ENCODE results near the gene GET4.
"Not testable (repeated sequence)": the region's sequence is repeated elsewhere in the genome, so short reads cannot be mapped to it uniquely, and the experiment has no call there.

Gene GET4

GRCh38 chr7:920351-921070, 44.2 kb downstream of the GET4 start:
- in situ Hi-C loops (cut with HindIII; ENCODE audit: low sequenced_read_pairs), result no loop called here
- no peak for TF ChIP-seq CTCF (IDR thresholded peaks at IDR 0.05; ENCODE audit: low read depth, low read length, missing control alignments)
- DNase-seq (ENCODE audit: low read depth), result no peak
- no peak overlapping the region for H3K4me3 ChIP-seq (ENCODE audit: low read depth, low read length)

GRCh38 chr7:921071-921461, 44.7 kb downstream of the GET4 start:
- no peak for DNase-seq (ENCODE audit: low read depth)
- no peak overlapping the region for H3K4me3 ChIP-seq (ENCODE audit: low read depth, low read length)
- in situ Hi-C loops (cut with HindIII; ENCODE audit: low sequenced_read_pairs), result no loop called here
- TF ChIP-seq CTCF (IDR thresholded peaks at IDR 0.05; ENCODE audit: low read depth, low read length, missing control alignments), result no peak

- H3K4me3 ChIP-seq (ENCODE audit: low read depth, low read length), result no peak overlapping the region
- TF ChIP-seq CTCF (IDR thresholded peaks at IDR 0.05; ENCODE audit: low read depth, low read length, missing control alignments), result no peak
- in situ Hi-C loops (cut with HindIII; ENCODE audit: low sequenced_read_pairs), result no loop called here
- DNase-seq (ENCODE audit: low read depth), result no peak
Observed at GRCh38 chr7:921581-922333, 45.4 kb downstream of the GET4 start.

GRCh38 chr7:922334-923107, 46.2 kb downstream of the GET4 start:
- in situ Hi-C loops (cut with HindIII; ENCODE audit: low sequenced_read_pairs), result no loop called here
- no peak overlapping the region for H3K4me3 ChIP-seq (ENCODE audit: low read depth, low read length)
- no peak for DNase-seq (ENCODE audit: low read depth)
- no peak for TF ChIP-seq CTCF (IDR thresholded peaks at IDR 0.05; ENCODE audit: low read depth, low read length, missing control alignments)

GRCh38 chr7:923108-924041, 47.0 kb downstream of the GET4 start:
- in situ Hi-C loops (cut with HindIII; ENCODE audit: low sequenced_read_pairs), result no loop called here

DNA sequence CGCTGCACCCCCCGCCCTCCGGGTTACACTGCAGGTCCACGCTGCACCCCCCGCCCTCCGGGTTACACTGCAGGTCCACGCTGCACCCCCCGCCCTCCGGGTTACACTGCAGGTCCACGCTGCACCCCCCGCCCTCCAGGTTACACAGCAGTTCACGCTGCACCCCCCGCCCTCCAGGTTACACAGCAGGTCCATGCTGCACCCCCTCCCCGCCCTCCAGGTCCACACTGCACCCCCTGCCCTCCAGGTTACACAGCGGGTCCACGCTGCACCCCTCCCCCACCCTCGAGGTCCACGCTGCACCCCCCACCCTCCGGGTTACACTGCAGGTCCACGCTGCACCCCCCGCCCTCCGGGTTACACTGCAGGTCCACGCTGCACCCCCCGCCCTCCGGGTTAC, 47.7 kb downstream of the GET4 start:
- DNase-seq (ENCODE audit: low read depth); in situ Hi-C loops (cut with HindIII; ENCODE audit: low sequenced_read_pairs); H3K4me3 ChIP-seq (ENCODE audit: low read depth, low read length): not testable (repeated sequence)

More at GRCh38 chr7:923108-924041, 47.0 kb downstream of the GET4 start:
- DNase-seq (ENCODE audit: low read depth), result no peak
- H3K4me3 ChIP-seq (ENCODE audit: low read depth, low read length), result no peak overlapping the region
- no peak for TF ChIP-seq CTCF (IDR thresholded peaks at IDR 0.05; ENCODE audit: low read depth, low read length, missing control alignments)
